Thyroid gland (tissue), 4 donors: ENCODE data around the gene ASIC1. TPM values are rescaled to one million over a fixed set of nuclear protein-coding genes. Genes with fewer than 3 reads are reported as not detected.

Source experiments
- DNase-seq, 2 donors: peaks; one replicate each; pipeline ENCODE4 v3.0.0-alpha.2; 2019
- H3K27ac ChIP-seq, 3 donors: fragments of 200-600 bp; sonication (generic); 1 replicate in 2 of 3; 2 replicates in 1 of 3; pipeline ENCODE4 v1.5.1; 2016 to 2019; ENCODE audit warnings: mild to moderate bottlenecking in 1 of 3, moderate library complexity in 1 of 3
- H3K27me3 ChIP-seq: fragments of 200-600 bp; sonication (generic); one replicate; pipeline ENCODE4 v1.5.1; 2019
- H3K36me3 ChIP-seq, 2 donors: fragments of 200-600 bp; sonication (generic); one replicate each; pipeline ENCODE4 v1.5.1; 2016 to 2019
- H3K4me1 ChIP-seq, 2 donors: fragments of 200-600 bp; sonication (generic); one replicate each; pipeline ENCODE4 v1.5.1; 2017 to 2019
- H3K4me3 ChIP-seq, 3 donors: fragments of 200-600 bp; sonication (generic); replicated peaks in 1 of 3; 1 replicate in 2 of 3; 2 replicates in 1 of 3; pipeline ENCODE4 v1.5.1; 2016; ENCODE audit warnings: mild to moderate bottlenecking in 1 of 3
- H3K9me3 ChIP-seq: fragments of 200-600 bp; sonication (generic); one replicate; pipeline ENCODE4 v1.5.1; 2017
- POLR2A ChIP-seq, 2 donors: fragments of 450-650 bp; IDR thresholded peaks; one replicate each; pipeline ENCODE4 v1.6.1; 2017; ENCODE audit warnings: antibody characterized with exemption in 2 of 2, mild to moderate bottlenecking in 2 of 2, moderate library complexity in 1 of 2
- WGBS, 2 donors: methylation state at CpG; one replicate each; pipeline ENCODE4 v1.1.5; 2017; 5-methylcytosine and 5-hydroxymethylcytosine counted together
- intact Hi-C: fragments of 100-400 bp; cut with DNase I; formaldehyde crosslinking; loops from one replicate; pipeline ENCODE4 v1.15.1; 2023
- total RNA-seq, 4 donors: library from RNA; depleted of rRNA; stranded (reverse); fragments of >200 nt; gene quantifications; one replicate each; pipeline ENCODE4 v1.2.3, GENCODE V29; 2016
- TF ChIP-seq, protein P1 (sequence below), 6 experiments: fragments of 200-600 bp in 3 of 6; fragments of 450-650 bp in 3 of 6; sonication (generic) in 3 of 6; IDR thresholded peaks; one replicate each; pipeline ENCODE4 v1.5.1; 2016 to 2019; ENCODE audit warnings: antibody characterized with exemption in 6 of 6, mild to moderate bottlenecking in 2 of 6, inconsistent platforms in 1 of 6, moderate library complexity in 1 of 6

The ASIC1 gene
- total RNA-seq, 4 donors from 2014 or later: 0.13 to 1.9 (median 0.43) TPM

DNA sequence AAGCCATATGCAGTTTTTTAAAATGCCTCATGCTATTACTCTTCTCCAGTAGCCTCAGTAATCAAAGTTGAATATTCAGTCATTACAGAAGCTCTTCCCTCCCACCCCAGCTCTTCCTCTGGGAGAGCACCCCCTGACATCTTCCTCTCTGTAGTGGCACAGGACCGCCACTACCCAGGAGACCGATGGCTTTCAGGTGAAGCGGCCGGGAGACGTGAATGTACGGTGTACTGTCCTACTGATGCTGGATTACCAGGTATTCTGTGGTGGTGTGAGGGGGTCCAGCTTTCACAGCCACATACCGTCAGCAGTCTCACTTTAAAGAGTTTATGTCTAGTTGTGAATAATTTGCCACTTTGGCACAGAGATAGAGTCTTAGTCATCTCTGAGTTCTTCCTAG, 32.3 kb downstream of the ASIC1 start:
- no peak overlapping the region for H3K27ac ChIP-seq
- peaks cover 4 to 7% of the 10 kb centered on the region in 2 donors for H3K4me1 ChIP-seq
- no peak overlapping the region for H3K4me3 ChIP-seq
- no peak for DNase-seq
- H3K36me3 ChIP-seq: peaks cover 57 to 62% of the 10 kb centered on the region in 2 donors
- H3K27me3 ChIP-seq: no peaks in the 10 kb centered on the region
- TF ChIP-seq, protein P1, sequence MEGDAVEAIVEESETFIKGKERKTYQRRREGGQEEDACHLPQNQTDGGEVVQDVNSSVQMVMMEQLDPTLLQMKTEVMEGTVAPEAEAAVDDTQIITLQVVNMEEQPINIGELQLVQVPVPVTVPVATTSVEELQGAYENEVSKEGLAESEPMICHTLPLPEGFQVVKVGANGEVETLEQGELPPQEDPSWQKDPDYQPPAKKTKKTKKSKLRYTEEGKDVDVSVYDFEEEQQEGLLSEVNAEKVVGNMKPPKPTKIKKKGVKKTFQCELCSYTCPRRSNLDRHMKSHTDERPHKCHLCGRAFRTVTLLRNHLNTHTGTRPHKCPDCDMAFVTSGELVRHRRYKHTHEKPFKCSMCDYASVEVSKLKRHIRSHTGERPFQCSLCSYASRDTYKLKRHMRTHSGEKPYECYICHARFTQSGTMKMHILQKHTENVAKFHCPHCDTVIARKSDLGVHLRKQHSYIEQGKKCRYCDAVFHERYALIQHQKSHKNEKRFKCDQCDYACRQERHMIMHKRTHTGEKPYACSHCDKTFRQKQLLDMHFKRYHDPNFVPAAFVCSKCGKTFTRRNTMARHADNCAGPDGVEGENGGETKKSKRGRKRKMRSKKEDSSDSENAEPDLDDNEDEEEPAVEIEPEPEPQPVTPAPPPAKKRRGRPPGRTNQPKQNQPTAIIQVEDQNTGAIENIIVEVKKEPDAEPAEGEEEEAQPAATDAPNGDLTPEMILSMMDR (IDR thresholded peaks at IDR 0.05): no peak
- no peak for TF ChIP-seq POLR2A (IDR thresholded peaks at IDR 0.05)
- WGBS, 2 donors: 96 to 100% methylated on average over 7 of the region's 7 CpGs
- H3K9me3 ChIP-seq: no peaks in the 10 kb centered on the region
- intact Hi-C loops: no loop called here

DNA sequence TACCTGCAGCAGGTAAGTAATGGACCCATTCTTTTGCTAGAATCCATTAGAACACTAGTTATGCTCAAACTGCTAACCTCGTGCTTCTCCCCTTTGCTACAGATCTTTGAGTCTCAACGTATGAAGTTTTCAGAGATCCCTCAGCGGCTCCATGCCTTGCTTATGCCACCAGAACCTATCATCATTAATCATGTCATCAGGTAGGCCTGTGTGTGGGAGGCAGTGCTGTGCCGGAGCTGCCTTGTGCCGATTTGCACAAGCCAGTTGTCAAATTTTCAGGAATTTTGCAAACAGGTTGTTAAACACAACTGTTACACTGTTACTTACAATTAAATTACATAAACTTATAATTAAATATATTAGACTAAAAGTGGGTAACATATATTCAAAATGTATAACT, 33.0 kb downstream of the ASIC1 start:
- Histone ChIP-seq H3K9me3 (no peaks in the 10 kb centered on the region), H3K36me3 (peaks cover 63 to 68% of the 10 kb centered on the region in 2 donors)
- 90 to 91% methylated on average over 5 of the region's 5 CpGs for WGBS, 2 donors

GRCh38 chr12:50097952-50098351, 40.6 kb downstream of the ASIC1 start:
- WGBS, 2 donors: 87 to 96% methylated on average over 6 of the region's 6 CpGs
- peaks cover 69 to 73% of the 10 kb centered on the region in 2 donors for H3K36me3 ChIP-seq
- H3K4me1 ChIP-seq: no peaks in the 10 kb centered on the region

More for the DNA sequence above, 33.0 kb downstream of the ASIC1 start:
- TF ChIP-seq, protein P1 (IDR thresholded peaks at IDR 0.05): no peak
- no peak for TF ChIP-seq POLR2A (IDR thresholded peaks at IDR 0.05)
- intact Hi-C loops: no loop called here
- Histone ChIP-seq H3K4me3 (no peak overlapping the region), H3K27me3 (no peaks in the 10 kb centered on the region), H3K27ac (no peak overlapping the region), H3K4me1 (peaks cover 4 to 7% of the 10 kb centered on the region in 2 donors)
- DNase-seq: no peak

GRCh38 chr12:50099302-50100008, 42.1 kb downstream of the ASIC1 start:
- intact Hi-C loops: loop anchor here (10.0 kb wide), 1 partner anchor 215 kb away; no protein-coding TSS in a partner anchor
- Histone ChIP-seq H3K9me3 (no peaks in the 10 kb centered on the region), H3K27me3 (no peaks in the 10 kb centered on the region), H3K4me3 (no peak overlapping the region), H3K36me3 (peaks cover 54 to 58% of the 10 kb centered on the region in 2 donors), H3K4me1 (peaks cover 10 to 13% of the 10 kb centered on the region in 2 donors), H3K27ac (no peak overlapping the region)
- TF ChIP-seq, protein P1 (IDR thresholded peaks at IDR 0.05): no peak
- no peak for TF ChIP-seq POLR2A (IDR thresholded peaks at IDR 0.05)
- no peak for DNase-seq
- 78 to 82% methylated on average over 5 of the region's 5 CpGs for WGBS, 2 donors

More at GRCh38 chr12:50097952-50098351, 40.6 kb downstream of the ASIC1 start:
- H3K9me3 ChIP-seq: no peaks in the 10 kb centered on the region
- TF ChIP-seq, protein P1 (IDR thresholded peaks at IDR 0.05): no peak
- TF ChIP-seq POLR2A (IDR thresholded peaks at IDR 0.05): no peak
- no peak for DNase-seq
- H3K27me3 ChIP-seq: no peaks in the 10 kb centered on the region
- intact Hi-C loops: no loop called here
- H3K27ac ChIP-seq: no peak overlapping the region
- no peak overlapping the region for H3K4me3 ChIP-seq

DNA sequence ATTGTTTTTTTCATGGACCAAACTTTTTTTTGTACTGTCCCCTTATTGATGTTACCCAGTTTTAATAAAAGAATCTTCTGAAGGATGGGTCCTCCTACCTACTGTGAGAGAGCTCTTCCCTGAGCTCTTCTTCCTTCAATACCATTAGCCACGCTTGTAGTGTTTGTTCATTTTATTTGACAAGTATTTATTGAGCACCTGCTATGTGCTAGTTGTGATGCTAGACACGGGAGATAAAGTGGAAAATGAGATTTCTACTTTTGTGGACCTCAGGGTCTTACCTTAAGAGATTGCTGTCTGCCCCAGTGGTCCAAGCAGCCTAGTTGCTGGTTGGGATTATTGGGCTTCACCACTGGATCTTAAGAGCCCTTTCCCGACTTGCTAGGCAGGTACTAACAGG, 43.2 kb downstream of the ASIC1 start:
- intact Hi-C loops: loop anchor here (10.0 kb wide), 1 partner anchor 214 kb away; no protein-coding TSS in a partner anchor
- Histone ChIP-seq H3K36me3 (peaks cover 43 to 46% of the 10 kb centered on the region in 2 donors), H3K9me3 (no peaks in the 10 kb centered on the region), H3K4me1 (peaks cover 10 to 13% of the 10 kb centered on the region in 2 donors), H3K27me3 (no peaks in the 10 kb centered on the region), H3K4me3 (no peak overlapping the region), H3K27ac (no peak overlapping the region)
- TF ChIP-seq, protein P1 (IDR thresholded peaks at IDR 0.05): no peak
- no peak for TF ChIP-seq POLR2A (IDR thresholded peaks at IDR 0.05)
- no peak for DNase-seq
- WGBS, 2 donors: 80 to 89% methylated on average over 3 of the region's 3 CpGs
